H1 (cell line): ENCODE data around the gene RCC1. TPM values are rescaled to one million over a fixed set of nuclear protein-coding genes. Genes with fewer than 3 reads are reported as not detected.

Source experiments
- CTCF ChIA-PET: fragments of 300-600 bp; sonication (Branson Sonifier 250); formaldehyde crosslinking; loops from one replicate; lab custom pipeline; 2021; ENCODE audit not compliant: partially characterized antibody; lab: Charles Lee
- POLR2A ChIA-PET: fragments of 300-600 bp; sonication (Branson Sonifier 250); formaldehyde crosslinking; loops from one replicate; lab custom pipeline; 2021; ENCODE audit warnings: inconsistent platforms; ENCODE audit not compliant: partially characterized antibody; lab: Charles Lee
- DNase-seq, 2 experiments: peaks; one replicate each; pipeline versions ENCODE4 v3.0.0 to v3.0.0-alpha.2; 2010 to 2022; ENCODE audit warnings: low spot score in 2 of 2, low read depth in 1 of 2, mixed read lengths in 1 of 2
- FAIRE-seq: peaks from 2 replicates; lab custom pipeline; 2011; peaks lifted over from hg19 to GRCh38; lab: Jason Lieb, UNC
- H2AFZ ChIP-seq: 2 replicates; pipeline ENCODE4 v1.8.1; 2012; ENCODE audit warnings: low read length, inconsistent platforms
- H2AK5ac ChIP-seq: 2 replicates; pipeline ENCODE4 v1.6.1; 2013; ENCODE audit warnings: low read depth, low read length
- H2BK120ac ChIP-seq: replicated peaks from 2 replicates; pipeline ENCODE3; 2013; ENCODE audit warnings: low read depth, low read length, inconsistent platforms
- H2BK12ac ChIP-seq: 2 replicates; pipeline ENCODE4 v1.6.1; 2013; ENCODE audit warnings: low read depth, low read length
- H2BK15ac ChIP-seq: 2 replicates; pipeline ENCODE4 v1.6.1; 2013; ENCODE audit warnings: low read length
- H2BK20ac ChIP-seq: 2 replicates; pipeline ENCODE4 v1.6.1; 2013; ENCODE audit warnings: low read length
- H2BK5ac ChIP-seq: 2 replicates; pipeline ENCODE4 v1.6.1; 2013; ENCODE audit warnings: low read depth, low read length
- H3K14ac ChIP-seq: 2 replicates; pipeline ENCODE4 v1.6.1; 2013; ENCODE audit warnings: inconsistent platforms; ENCODE audit not compliant: insufficient read length
- H3K18ac ChIP-seq: 2 replicates; pipeline ENCODE4 v1.6.1; 2013; ENCODE audit warnings: low read length; ENCODE audit errors: extremely low read depth
- H3K23ac ChIP-seq: 2 replicates; pipeline ENCODE4 v1.6.1; 2013; ENCODE audit warnings: inconsistent platforms; ENCODE audit not compliant: insufficient read length
- H3K23me2 ChIP-seq: 2 replicates; pipeline ENCODE4 v1.6.1; 2013; ENCODE audit warnings: low read depth, low read length
- H3K27ac ChIP-seq: 2 replicates; pipeline ENCODE4 v1.6.1; 2011; ENCODE audit warnings: low read depth, low read length, inconsistent platforms
- H3K27me3 ChIP-seq, 4 experiments: replicated peaks in 1 of 4; 1 replicate in 1 of 4; 2 replicates in 3 of 4; pipeline versions ENCODE4 v1.6.1 to v1.8.1; 2011 to 2013; ENCODE audit warnings: low read length in 3 of 4, mild to moderate bottlenecking in 3 of 4, inconsistent platforms in 2 of 4, mixed read lengths in 2 of 4, moderate library complexity in 1 of 4; ENCODE audit not compliant: control insufficient read depth in 3 of 4, insufficient read depth in 3 of 4; ENCODE audit errors: extremely low read depth in 1 of 4
- H3K36me3 ChIP-seq, 4 experiments: 2 replicates each; pipeline versions ENCODE4 v1.6.1 to v1.8.1; 2011 to 2013; ENCODE audit warnings: mild to moderate bottlenecking in 4 of 4, low read length in 3 of 4, moderate library complexity in 2 of 4, control low read depth in 1 of 4, inconsistent platforms in 1 of 4; ENCODE audit not compliant: insufficient read depth in 4 of 4, control insufficient read depth in 2 of 4
- H3K4ac ChIP-seq: replicated peaks from 2 replicates; pipeline ENCODE3; 2013; ENCODE audit warnings: low read length, low read depth, mixed read lengths, inconsistent platforms; ENCODE audit not compliant: insufficient read length
- H3K4me1 ChIP-seq, 4 experiments: replicated peaks in 1 of 4; 1 replicate in 1 of 4; 2 replicates in 3 of 4; pipeline versions ENCODE4 v1.6.1 to v1.8.1; 2011 to 2013; ENCODE audit warnings: low read length in 3 of 4, inconsistent platforms in 2 of 4, mixed read lengths in 1 of 4; ENCODE audit not compliant: insufficient read depth in 4 of 4, control insufficient read depth in 3 of 4
- H3K4me2 ChIP-seq, 2 experiments: 2 replicates each; pipeline versions ENCODE4 v1.6.1 to v1.8.1; 2011 to 2013; ENCODE audit warnings: low read depth in 2 of 2, low read length in 2 of 2, control low read depth in 1 of 2, inconsistent platforms in 1 of 2, mild to moderate bottlenecking in 1 of 2; ENCODE audit not compliant: insufficient read depth in 1 of 2
- H3K4me3 ChIP-seq, 4 experiments: fragments of 200-600, 300-600 bp in 1 of 4; sonication (generic), shearing (Covaris generic), sonication (Bioruptor Twin) in 1 of 4; 2 replicates each; pipeline versions ENCODE4 v1.5.1 to v1.8.1; 2011 to 2016; ENCODE audit warnings: low read length in 4 of 4, low read depth in 3 of 4, control low read depth in 2 of 4, inconsistent platforms in 2 of 4, mild to moderate bottlenecking in 2 of 4, mixed read lengths in 1 of 4, moderate library complexity in 1 of 4; ENCODE audit not compliant: insufficient read depth in 2 of 4; ENCODE audit errors: extremely low read depth in 1 of 4
- H3K56ac ChIP-seq: replicated peaks from 2 replicates; pipeline ENCODE3; 2013; ENCODE audit warnings: low read depth, mild to moderate bottlenecking, mixed read lengths, low read length, inconsistent platforms; ENCODE audit not compliant: insufficient read length
- H3K79me1 ChIP-seq: 2 replicates; pipeline ENCODE4 v1.6.1; 2013; ENCODE audit warnings: low read depth, low read length, control low read depth
- H3K79me2 ChIP-seq, 2 experiments: 2 replicates each; pipeline versions ENCODE4 v1.6.1 to v1.8.1; 2012 to 2013; ENCODE audit warnings: low read length in 2 of 2, mild to moderate bottlenecking in 2 of 2, inconsistent platforms in 1 of 2; ENCODE audit not compliant: insufficient read depth in 2 of 2, control insufficient read depth in 1 of 2
- H3K9ac ChIP-seq, 4 experiments: replicated peaks in 1 of 4; 1 replicate in 1 of 4; 2 replicates in 3 of 4; pipeline versions ENCODE4 v1.6.1 to v1.8.1; 2011 to 2013; ENCODE audit warnings: low read depth in 3 of 4, low read length in 3 of 4, control low read depth in 2 of 4, mild to moderate bottlenecking in 2 of 4, moderate library complexity in 2 of 4, inconsistent platforms in 1 of 4; ENCODE audit errors: extremely low read depth in 1 of 4
- H3K9me3 ChIP-seq, 2 experiments: 2 replicates each; pipeline versions ENCODE4 v1.6.1 to v1.8.1; 2012 to 2013; ENCODE audit warnings: mild to moderate bottlenecking in 2 of 2, moderate library complexity in 2 of 2, control low read depth in 1 of 2, inconsistent platforms in 1 of 2, low read depth in 1 of 2, low read length in 1 of 2, mixed read lengths in 1 of 2; ENCODE audit not compliant: insufficient read depth in 2 of 2
- H4K20me1 ChIP-seq, 2 experiments: replicated peaks in 1 of 2; 2 replicates each; pipeline versions ENCODE3 to v1.8.1; 2011 to 2013; ENCODE audit warnings: inconsistent platforms in 2 of 2, low read length in 2 of 2, mild to moderate bottlenecking in 1 of 2; ENCODE audit not compliant: insufficient read depth in 2 of 2, control insufficient read depth in 1 of 2
- H4K5ac ChIP-seq: 2 replicates; pipeline ENCODE4 v1.6.1; 2013; ENCODE audit warnings: low read length, low read depth, mixed read lengths, inconsistent platforms; ENCODE audit not compliant: insufficient read length
- H4K8ac ChIP-seq: 2 replicates; pipeline ENCODE4 v1.8.0; 2013; ENCODE audit warnings: mild to moderate bottlenecking, moderate library complexity, low read length, inconsistent platforms; ENCODE audit not compliant: insufficient read depth; ENCODE audit errors: extremely low read depth
- H4K91ac ChIP-seq: replicated peaks from 2 replicates; pipeline ENCODE3; 2013; ENCODE audit warnings: low read length, mixed read lengths, inconsistent platforms; ENCODE audit not compliant: insufficient read length
- NANOG ChIP-seq: IDR thresholded peaks from 2 replicates; pipeline ENCODE4 v1.6.1; 2011; ENCODE audit warnings: low read length, low read depth, mild to moderate bottlenecking, inconsistent platforms; ENCODE audit not compliant: insufficient read depth, poor library complexity, severe bottlenecking
- WGBS, 2 experiments: shearing (Covaris generic) in 1 of 2; methylation state at CpG; one replicate each; pipeline versions ENCODE4 v1.1.6 to v1.1.7; 2013 to 2015; ENCODE audit warnings: low lambda C conversion rate in 2 of 2, mixed read lengths in 2 of 2, inconsistent platforms in 1 of 2, low coverage in 1 of 2, missing lambda C conversion rate in 1 of 2; ENCODE audit not compliant: insufficient replicate concordance in 2 of 2, insufficient coverage in 1 of 2, insufficient read length in 1 of 2; ENCODE audit errors: extremely low coverage in 1 of 2, missing lambda C conversion rate in 1 of 2; 5-methylcytosine and 5-hydroxymethylcytosine counted together
- polyA plus RNA-seq, 7 experiments: library from polyadenylated mRNA; depleted of rRNA in 3 of 7; stranded (reverse) in 5 of 7; unstranded in 2 of 7; fragments of >200 nt in 5 of 7; fragments of 200-250 nt in 2 of 7; gene quantifications; 1 replicate in 5 of 7; 2 replicates in 1 of 7; 4 replicates in 1 of 7; pipeline versions ENCODE4 v1.2.1 to v1.2.3, GENCODE V29; 2011 to 2013; ENCODE audit warnings: missing spikeins in 2 of 7, mixed read lengths in 2 of 7
- total RNA-seq: library from RNA; stranded (reverse); fragmentation: NEBNext Ultra II Directional; extraction: Animal tissue kit (Norgen Biotek cat#: 25700); gene quantifications from 2 replicates; pipeline ENCODE4 v1.2.1, GENCODE V29; 2021

RCC1 gene
- total and polyA plus RNA-seq, 2 of the 8 experiments (the other 6 are each of a cell fraction or from before 2014, with no cell fraction given), result 48.5 to 98.4 TPM

GRCh38 chr1:28526886-28527285 is 21.0 kb downstream of the RCC1 start:
- Histone ChIP-seq H3K4me3 (no peak overlapping the region), H3K4me2 (no peak overlapping the region), H3K36me3 (peaks cover 6 to 36% (median 18%) of the 10 kb centered on the region in 4 experiments; a peak in 7 of 8 replicates), H3K9ac (no peak overlapping the region), H4K8ac (no peak overlapping the region; the same call in 1 of the 2 replicates), H4K20me1 (peaks cover 0 to 6% of the 10 kb centered on the region in 2 experiments), H3K27ac (no peak overlapping the region), H2AFZ (no peak overlapping the region), H2BK5ac (0 out of 2 replicates have a peak overlapping the region, but pooled peaks have one; percentile 49), H3K79me2 (peaks cover 4 to 52% of the 10 kb centered on the region in 2 experiments; a peak in 3 of 4 replicates), H2AK5ac (no peak overlapping the region), H2BK12ac (no peak overlapping the region; the same call in 1 of the 2 replicates), H3K18ac (no peak overlapping the region), H2BK20ac (no peak overlapping the region), H3K14ac (no peak overlapping the region), H3K9me3 (no peaks in the 10 kb centered on the region), H3K4me1 (peaks cover 0 to under 1% (median 0%) of the 10 kb centered on the region in 4 experiments; a peak in 2 of 7 replicates), H3K56ac (no peak overlapping the region), H2BK15ac (no peak overlapping the region), H3K27me3 (no peaks in the 10 kb centered on the region), H4K5ac (no peak overlapping the region), H4K91ac (no peak overlapping the region), H3K23me2 (no peaks in the 10 kb centered on the region), H3K79me1 (peaks cover 13% of the 10 kb centered on the region), H3K4ac (no peak overlapping the region), H2BK120ac (no peak overlapping the region), H3K23ac (no peak overlapping the region)
- CTCF ChIA-PET, result interaction anchor here (0.5 kb wide), 1 partner anchor 14 kb away, joined by 3 read pairs; no protein-coding TSS in a partner anchor
- DNase-seq (no peak), FAIRE-seq (no peak)
- 97% methylated on average over 7 of the region's 9 CpGs; no CpG with 5 or more reads in 1 of the 2 experiments for WGBS, 2 experiments
- POLR2A ChIA-PET, result interaction anchor here (0.6 to 31.3 kb wide), 10 partner anchors 8 to 76 kb away, joined by 3 to 660 read pairs (median 4); partner anchors contain the start of gene RCC1
- TF ChIP-seq NANOG, result no peak
